SK-N-SH (cell line): ENCODE data around the gene CALHM5. TPM values are rescaled to one million over a fixed set of nuclear protein-coding genes. Genes with fewer than 3 reads are reported as not detected.

ENCODE experiments used
- CTCF ChIA-PET: fragments of 300-600, 350-600 bp; formaldehyde crosslinking; extraction: SDS; loops from one replicate; lab custom pipeline; 2021; lab: Yijun Ruan, JAX
- POLR2A ChIA-PET: fragments of 350-600 bp; sonication (Branson Sonifier 250); formaldehyde crosslinking; extraction: SDS; loops from one replicate; lab custom pipeline; 2020; ENCODE audit warnings: antibody characterized with exemption, inconsistent platforms; lab: Yijun Ruan, JAX
- DNase-seq: peaks from one replicate; pipeline ENCODE4 v3.0.0; 2012
- H2AFZ ChIP-seq: fragments of 200-600 bp; sonication (generic); 2 replicates; pipeline ENCODE4 v1.8.1; 2016; ENCODE audit warnings: antibody characterized with exemption, mild to moderate bottlenecking, low read depth
- H3F3A ChIP-seq: fragments of 200-600 bp; sonication (generic); replicated peaks from 2 replicates; pipeline ENCODE3; 2016; ENCODE audit warnings: antibody characterized with exemption, mild to moderate bottlenecking; ENCODE audit not compliant: insufficient read depth
- H3K27ac ChIP-seq, 2 experiments: fragments of 200-500 bp in 1 of 2; fragments of 200-600 bp in 1 of 2; sonication (Bioruptor generic) in 1 of 2; sonication (generic), shearing (Covaris generic) in 1 of 2; 2 replicates each; pipeline versions ENCODE4 v1.5.1 to v1.6.1; 2014 to 2016; ENCODE audit warnings: low read depth in 2 of 2, inconsistent platforms in 1 of 2, low read length in 1 of 2, mild to moderate bottlenecking in 1 of 2, mixed read lengths in 1 of 2
- H3K27me3 ChIP-seq: fragments of 200-600 bp; sonication (generic), shearing (Covaris generic); 2 replicates; pipeline ENCODE4 v1.6.1; 2016; ENCODE audit warnings: mixed run types; ENCODE audit not compliant: insufficient read depth
- H3K36me3 ChIP-seq, 2 experiments: fragments of 200-500 bp in 1 of 2; fragments of 200-600 bp in 1 of 2; sonication (Bioruptor generic) in 1 of 2; sonication (generic) in 1 of 2; replicated peaks in 1 of 2; 2 replicates each; pipeline versions ENCODE3 to v1.5.1; 2014 to 2016; ENCODE audit warnings: low read length in 1 of 2, mild to moderate bottlenecking in 1 of 2; ENCODE audit not compliant: insufficient read depth in 2 of 2, control insufficient read depth in 1 of 2
- H3K4me1 ChIP-seq, 2 experiments: fragments of 200-500 bp in 1 of 2; fragments of 200-600 bp in 1 of 2; sonication (Bioruptor generic) in 1 of 2; sonication (generic), shearing (Covaris generic) in 1 of 2; 2 replicates each; pipeline versions ENCODE4 v1.5.1 to v1.6.1; 2014 to 2016; ENCODE audit warnings: low read depth in 1 of 2, low read length in 1 of 2, mixed run types in 1 of 2; ENCODE audit not compliant: insufficient read depth in 2 of 2, control insufficient read depth in 1 of 2
- H3K4me2 ChIP-seq: fragments of 200-600 bp; sonication (generic), shearing (Covaris generic); 2 replicates; pipeline ENCODE4 v1.6.1; 2017; ENCODE audit warnings: mixed run types
- H3K4me3 ChIP-seq, 2 experiments: fragments of 200-500 bp in 1 of 2; fragments of 200-600 bp in 1 of 2; sonication (Bioruptor generic) in 1 of 2; sonication (generic), shearing (Covaris generic) in 1 of 2; 2 replicates each; pipeline versions ENCODE4 v1.5.1 to v1.8.1; 2014 to 2016; ENCODE audit warnings: low read depth in 2 of 2, inconsistent platforms in 1 of 2, low read length in 1 of 2, mild to moderate bottlenecking in 1 of 2, mixed read lengths in 1 of 2, moderate library complexity in 1 of 2
- H3K79me2 ChIP-seq: fragments of 200-600 bp; sonication (generic); 2 replicates; pipeline ENCODE4 v1.8.1; 2017; ENCODE audit warnings: mild to moderate bottlenecking; ENCODE audit not compliant: insufficient read depth
- H3K9ac ChIP-seq: fragments of 200-600 bp; sonication (generic); 2 replicates; pipeline ENCODE4 v1.6.1; 2017; ENCODE audit warnings: mixed run types
- H3K9me2 ChIP-seq: fragments of 200-600 bp; sonication (generic); 2 replicates; pipeline ENCODE4 v1.6.1; 2017; ENCODE audit warnings: mixed run types
- H3K9me3 ChIP-seq: fragments of 200-600 bp; sonication (generic); 2 replicates; pipeline ENCODE4 v1.6.1; 2017; ENCODE audit warnings: mixed run types, mild to moderate bottlenecking, moderate library complexity
- H4K20me1 ChIP-seq: fragments of 200-600 bp; sonication (generic); 2 replicates; pipeline ENCODE4 v1.6.1; 2017; ENCODE audit warnings: mild to moderate bottlenecking, mixed run types; ENCODE audit not compliant: insufficient read depth
- CHD2 ChIP-seq: fragments of 150-350 bp; IDR thresholded peaks from 2 replicates; pipeline ENCODE4 v1.6.1; 2018; ENCODE audit warnings: low read length; ENCODE audit not compliant: partially characterized antibody
- ELF1 ChIP-seq: IDR thresholded peaks from 2 replicates; pipeline ENCODE4 v1.4.0; 2012
- EP300 ChIP-seq, 2 experiments: IDR thresholded peaks; 2 replicates each; pipeline versions ENCODE4 v1.4.0 to v1.6.1; 2012; ENCODE audit warnings: borderline replicate concordance in 1 of 2, low read depth in 1 of 2, low read length in 1 of 2
- EZH2phosphoT487 ChIP-seq: fragments of 200-600 bp; sonication (generic); IDR thresholded peaks from 2 replicates; pipeline ENCODE4 v1.6.1; 2017; ENCODE audit warnings: low read depth, mixed run types, mild to moderate bottlenecking, antibody characterized with exemption, moderate library complexity, borderline replicate concordance
- FOSL2 ChIP-seq: IDR thresholded peaks from 2 replicates; pipeline ENCODE4 v1.4.0; 2012; ENCODE audit warnings: low read depth, mild to moderate bottlenecking, moderate library complexity, borderline replicate concordance
- GATA2 ChIP-seq: sonication (generic); formaldehyde crosslinking; IDR thresholded peaks from 2 replicates; pipeline ENCODE4 v1.5.0; 2020; ENCODE audit warnings: mild to moderate bottlenecking, missing genetic modification reagents
- MEF2A ChIP-seq: IDR thresholded peaks from 2 replicates; pipeline ENCODE4 v1.4.0; 2012; ENCODE audit warnings: low read depth, borderline replicate concordance
- MXI1 ChIP-seq: IDR thresholded peaks from 2 replicates; pipeline ENCODE4 v1.6.1; 2012; ENCODE audit warnings: mild to moderate bottlenecking, low read depth, low read length, improper control_type of control experiment
- POLR2AphosphoS5 ChIP-seq: IDR thresholded peaks from 2 replicates; pipeline ENCODE4 v1.6.1; 2012; ENCODE audit warnings: low read depth, low read length
- SIN3A ChIP-seq: IDR thresholded peaks from 2 replicates; pipeline ENCODE4 v1.6.1; 2012; ENCODE audit warnings: low read depth, mild to moderate bottlenecking, low read length, moderate library complexity, borderline replicate concordance
- TEAD4 ChIP-seq: IDR thresholded peaks from 2 replicates; pipeline ENCODE4 v1.4.0; 2012; ENCODE audit warnings: mild to moderate bottlenecking, borderline replicate concordance; ENCODE audit not compliant: insufficient read depth
- WGBS: methylation state at CpG from one replicate; pipeline ENCODE4 v1.1.6; 2017; ENCODE audit warnings: low lambda C conversion rate; 5-methylcytosine and 5-hydroxymethylcytosine counted together
- polyA plus RNA-seq, 3 experiments: library from polyadenylated mRNA; depleted of rRNA; stranded (reverse); fragments of >200 nt; gene quantifications; 2 replicates each; pipeline ENCODE4 v1.2.3, GENCODE V29; 2012
- TF ChIP-seq, protein P1 (sequence below): IDR thresholded peaks from 2 replicates; pipeline ENCODE4 v1.6.1; 2012; ENCODE audit warnings: mild to moderate bottlenecking, low read depth, low read length, moderate library complexity
- TF ChIP-seq, protein P2 (sequence below): IDR thresholded peaks from 2 replicates; pipeline ENCODE4 v1.4.0; 2012; ENCODE audit warnings: low read depth, borderline replicate concordance
- TF ChIP-seq, protein P3 (sequence below): fragments of 150-350 bp; IDR thresholded peaks from 2 replicates; pipeline ENCODE4 v1.6.1; 2016; ENCODE audit warnings: mild to moderate bottlenecking, low read depth, low read length

The CALHM5 gene
- polyA plus RNA-seq, 1 of the 3 experiments (the other 2 are of a cell fraction): 0.38 TPM

DNA sequence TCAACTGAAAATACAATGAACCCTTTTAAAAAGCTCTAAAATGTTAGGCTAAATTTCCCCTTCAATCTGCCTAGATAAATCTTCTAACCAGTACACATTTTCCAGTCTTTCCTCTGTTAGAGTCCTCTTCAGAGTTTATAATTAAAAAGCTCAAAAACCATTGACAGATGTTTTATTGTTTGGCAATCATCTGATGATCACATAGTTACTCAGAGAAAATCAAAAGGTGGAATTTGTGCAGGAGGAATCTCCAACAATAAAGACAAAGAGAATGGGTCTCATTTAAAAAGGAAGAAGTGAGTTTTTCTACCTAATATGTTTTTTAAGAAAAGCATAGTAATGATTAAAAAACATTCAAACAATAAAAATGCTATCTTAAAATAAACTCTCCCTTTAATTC lies 31.0 kb downstream of the CALHM5 start:
- ChIA-PET CTCF (interaction anchor here (1.1 to 7.4 kb wide), 9 partner anchors 9 to 325 kb away, joined by 3 to 60 read pairs (median 4); no protein-coding TSS in a partner anchor), POLR2A (interaction anchor here (0.6 kb wide), 1 partner anchor 20 kb away, joined by 3 read pairs; no protein-coding TSS in a partner anchor)
- no peaks in the 10 kb centered on the region for H4K20me1 ChIP-seq
- no peaks in the 10 kb centered on the region for H3K9me2 ChIP-seq
- H3K9me3 ChIP-seq: no peaks in the 10 kb centered on the region
- TF ChIP-seq EP300 (IDR thresholded peaks at IDR 0.05; ENCODE audit: borderline replicate concordance in 1 of 2, low read depth in 1 of 2, low read length in 1 of 2) (no peak), GATA2 (CRISPR knock-in tag) (no peak)
- no peak overlapping the region for H3K9ac ChIP-seq
- H3K4me3 ChIP-seq: no peak overlapping the region
- H3F3A ChIP-seq: no peaks in the 10 kb centered on the region
- no peak overlapping the region for H3K4me2 ChIP-seq
- no peak overlapping the region for H2AFZ ChIP-seq
- DNase-seq: no peak
- H3K4me1 ChIP-seq: no peaks in the 10 kb centered on the region; a peak in 1 of 4 replicates
- no peaks in the 10 kb centered on the region for H3K79me2 ChIP-seq
- H3K27me3 ChIP-seq: no peaks in the 10 kb centered on the region
- no peaks in the 10 kb centered on the region for H3K36me3 ChIP-seq
- H3K27ac ChIP-seq: no peak overlapping the region

DNA sequence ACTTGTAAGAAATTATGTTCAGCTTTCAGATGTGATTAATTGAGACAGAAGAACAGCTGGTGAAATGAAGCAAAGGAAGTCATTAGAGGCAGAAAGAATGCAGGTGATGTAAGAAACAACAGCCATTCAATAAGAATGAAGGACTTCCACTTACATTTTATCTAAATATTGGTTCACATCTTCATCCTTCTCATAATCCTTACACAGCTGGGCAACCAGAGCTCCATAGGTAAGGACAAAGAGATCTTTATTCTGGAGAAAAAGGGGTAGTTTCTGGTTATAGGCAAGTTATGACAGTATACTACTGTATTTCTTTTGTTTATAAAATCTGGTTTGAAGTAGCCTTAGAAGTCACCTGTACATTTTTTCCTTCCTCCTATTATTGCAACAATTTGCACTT lies 31.7 kb downstream of the CALHM5 start:
- Histone ChIP-seq H3K4me1 (no peaks in the 10 kb centered on the region; a peak in 1 of 4 replicates), H3K79me2 (no peaks in the 10 kb centered on the region), H3K27me3 (no peaks in the 10 kb centered on the region), H3K27ac (no peak overlapping the region), H3K9me3 (no peaks in the 10 kb centered on the region), H3K4me3 (no peak overlapping the region), H3F3A (no peaks in the 10 kb centered on the region), H3K9me2 (no peaks in the 10 kb centered on the region), H2AFZ (no peak overlapping the region), H3K9ac (no peak overlapping the region), H3K36me3 (no peaks in the 10 kb centered on the region), H4K20me1 (no peaks in the 10 kb centered on the region), H3K4me2 (no peak overlapping the region)
- ChIA-PET POLR2A (interaction anchor here (0.6 kb wide), 1 partner anchor 20 kb away, joined by 3 read pairs; no protein-coding TSS in a partner anchor), CTCF (interaction anchor here (2.6 to 7.4 kb wide), 4 partner anchors 9 to 274 kb away, joined by 15 to 60 read pairs (median 16); no protein-coding TSS in a partner anchor)
- no peak for DNase-seq
- TF ChIP-seq, protein P1, sequence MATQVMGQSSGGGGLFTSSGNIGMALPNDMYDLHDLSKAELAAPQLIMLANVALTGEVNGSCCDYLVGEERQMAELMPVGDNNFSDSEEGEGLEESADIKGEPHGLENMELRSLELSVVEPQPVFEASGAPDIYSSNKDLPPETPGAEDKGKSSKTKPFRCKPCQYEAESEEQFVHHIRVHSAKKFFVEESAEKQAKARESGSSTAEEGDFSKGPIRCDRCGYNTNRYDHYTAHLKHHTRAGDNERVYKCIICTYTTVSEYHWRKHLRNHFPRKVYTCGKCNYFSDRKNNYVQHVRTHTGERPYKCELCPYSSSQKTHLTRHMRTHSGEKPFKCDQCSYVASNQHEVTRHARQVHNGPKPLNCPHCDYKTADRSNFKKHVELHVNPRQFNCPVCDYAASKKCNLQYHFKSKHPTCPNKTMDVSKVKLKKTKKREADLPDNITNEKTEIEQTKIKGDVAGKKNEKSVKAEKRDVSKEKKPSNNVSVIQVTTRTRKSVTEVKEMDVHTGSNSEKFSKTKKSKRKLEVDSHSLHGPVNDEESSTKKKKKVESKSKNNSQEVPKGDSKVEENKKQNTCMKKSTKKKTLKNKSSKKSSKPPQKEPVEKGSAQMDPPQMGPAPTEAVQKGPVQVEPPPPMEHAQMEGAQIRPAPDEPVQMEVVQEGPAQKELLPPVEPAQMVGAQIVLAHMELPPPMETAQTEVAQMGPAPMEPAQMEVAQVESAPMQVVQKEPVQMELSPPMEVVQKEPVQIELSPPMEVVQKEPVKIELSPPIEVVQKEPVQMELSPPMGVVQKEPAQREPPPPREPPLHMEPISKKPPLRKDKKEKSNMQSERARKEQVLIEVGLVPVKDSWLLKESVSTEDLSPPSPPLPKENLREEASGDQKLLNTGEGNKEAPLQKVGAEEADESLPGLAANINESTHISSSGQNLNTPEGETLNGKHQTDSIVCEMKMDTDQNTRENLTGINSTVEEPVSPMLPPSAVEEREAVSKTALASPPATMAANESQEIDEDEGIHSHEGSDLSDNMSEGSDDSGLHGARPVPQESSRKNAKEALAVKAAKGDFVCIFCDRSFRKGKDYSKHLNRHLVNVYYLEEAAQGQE: no peak
- TF ChIP-seq, protein P2, sequence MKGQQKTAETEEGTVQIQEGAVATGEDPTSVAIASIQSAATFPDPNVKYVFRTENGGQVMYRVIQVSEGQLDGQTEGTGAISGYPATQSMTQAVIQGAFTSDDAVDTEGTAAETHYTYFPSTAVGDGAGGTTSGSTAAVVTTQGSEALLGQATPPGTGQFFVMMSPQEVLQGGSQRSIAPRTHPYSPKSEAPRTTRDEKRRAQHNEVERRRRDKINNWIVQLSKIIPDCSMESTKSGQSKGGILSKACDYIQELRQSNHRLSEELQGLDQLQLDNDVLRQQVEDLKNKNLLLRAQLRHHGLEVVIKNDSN: no peak
- no peak for TF ChIP-seq MEF2A

DNA sequence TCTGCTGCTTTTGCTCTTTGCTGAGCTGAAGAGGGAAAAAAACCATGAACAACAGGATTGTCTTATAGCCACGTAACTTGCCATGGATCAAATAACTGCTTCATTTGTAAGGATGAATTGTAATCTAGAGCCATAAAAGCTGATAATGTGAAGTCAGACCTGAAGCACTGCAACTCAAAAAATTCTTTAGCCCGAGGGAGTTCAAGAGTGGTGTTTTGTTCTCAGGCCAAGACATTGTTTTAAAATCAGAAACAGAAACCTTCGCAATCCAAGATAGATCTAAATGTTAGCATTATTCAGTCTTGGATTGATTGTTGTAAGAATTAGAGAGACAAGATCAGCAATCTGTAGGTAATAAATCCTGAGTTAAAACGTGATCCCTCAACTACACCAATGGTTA lies 34.2 kb downstream of the CALHM5 start, which contains the start of gene TRAPPC3L:
Gene TRAPPC3L (minus strand): TSS at position 34 of the 400 bp plus-strand sequence. CDS start 170 bp downstream, outside the sequence.
- H2AFZ ChIP-seq: peak within 1 kb of the TSS; percentile 26; the same call in 1 of the 2 replicates
- POLR2A ChIA-PET: no interaction called here
- DNase-seq: no peak

More for the DNA sequence above, 34.2 kb downstream of the CALHM5 start, which contains the start of gene TRAPPC3L:
- H3K4me2 ChIP-seq: 0 out of 2 replicates have a peak within 1 kb of the TSS, but pooled peaks have one; percentile 18
- H3K9me2 ChIP-seq: no peaks in the 10 kb centered on the region
- H3F3A ChIP-seq: no peaks in the 10 kb centered on the region
- no peaks in the 10 kb centered on the region for H3K36me3 ChIP-seq
- CTCF ChIA-PET: interaction anchor here (1.0 to 2.2 kb wide), 5 partner anchors 10 to 327 kb away, joined by 3 to 9 read pairs (median 4); no protein-coding TSS in a partner anchor
- no peak within 1 kb of the TSS for H3K4me3 ChIP-seq
- no peak within 1 kb of the TSS for H3K9ac ChIP-seq
- H3K27ac ChIP-seq: peak within 1 kb of the TSS in 1 of 2 experiments; percentile 39; a peak in 1 of 4 replicates
- H3K79me2 ChIP-seq: no peaks in the 10 kb centered on the region
- no peaks in the 10 kb centered on the region for H4K20me1 ChIP-seq
- H3K4me1 ChIP-seq: no peaks in the 10 kb centered on the region; a peak in 1 of 4 replicates
- TF ChIP-seq GATA2 (CRISPR knock-in tag) (no peak), CHD2 (no peak), ELF1 (no peak), TEAD4 (no peak), MXI1 (no peak), POLR2AphosphoS5 (no peak), FOSL2 (no peak), EP300 (IDR thresholded peaks at IDR 0.05; ENCODE audit: borderline replicate concordance in 1 of 2, low read depth in 1 of 2, low read length in 1 of 2) (no peak), EZH2phosphoT487 (no peak), SIN3A (no peak)
- TF ChIP-seq, protein P3, sequence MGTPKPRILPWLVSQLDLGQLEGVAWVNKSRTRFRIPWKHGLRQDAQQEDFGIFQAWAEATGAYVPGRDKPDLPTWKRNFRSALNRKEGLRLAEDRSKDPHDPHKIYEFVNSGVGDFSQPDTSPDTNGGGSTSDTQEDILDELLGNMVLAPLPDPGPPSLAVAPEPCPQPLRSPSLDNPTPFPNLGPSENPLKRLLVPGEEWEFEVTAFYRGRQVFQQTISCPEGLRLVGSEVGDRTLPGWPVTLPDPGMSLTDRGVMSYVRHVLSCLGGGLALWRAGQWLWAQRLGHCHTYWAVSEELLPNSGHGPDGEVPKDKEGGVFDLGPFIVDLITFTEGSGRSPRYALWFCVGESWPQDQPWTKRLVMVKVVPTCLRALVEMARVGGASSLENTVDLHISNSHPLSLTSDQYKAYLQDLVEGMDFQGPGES: no peak
- TF ChIP-seq, protein P2: no peak
- no peaks in the 10 kb centered on the region for H3K27me3 ChIP-seq
- WGBS: 28% methylated on average over 4 of the region's 4 CpGs
- no peaks in the 10 kb centered on the region for H3K9me3 ChIP-seq
